Kidney capillary endothelial cell (primary cell): ENCODE data around the gene GPALPP1.
"Not testable (repeated sequence)": the region's sequence is repeated elsewhere in the genome, so short reads cannot be mapped to it uniquely, and the experiment has no call there.

Experiments
- DNase-seq: peaks from one replicate; pipeline ENCODE4 v3.0.0-alpha.2; 2018; ENCODE audit warnings: low spot score

Gene GPALPP1

GRCh38 chr13:45063261-45063860 lies 74.0 kb downstream of the GPALPP1 start:
- no peak for DNase-seq

GRCh38 chr13:45063889-45064288 lies 74.6 kb downstream of the GPALPP1 start:
- DNase-seq, result not testable (repeated sequence)

GRCh38 chr13:45064889-45065288 lies 75.6 kb downstream of the GPALPP1 start:
- no peak for DNase-seq

- no peak for DNase-seq
These were observed 79.0 kb downstream of the GPALPP1 start for GRCh38 chr13:45068036-45069001.

GRCh38 chr13:45073809-45074208 lies 84.5 kb downstream of the GPALPP1 start:
- no peak for DNase-seq

GRCh38 chr13:45074721-45075120 lies 85.4 kb downstream of the GPALPP1 start:
- no peak for DNase-seq

GRCh38 chr13:45078003-45078402 lies 88.7 kb downstream of the GPALPP1 start:
- no peak for DNase-seq
